H1 (cell line): ENCODE data around the gene TRIM38. TPM values are rescaled to one million over a fixed set of nuclear protein-coding genes. Genes with fewer than 3 reads are reported as not detected.

Experiments used
- RXRA ChIP-seq: IDR thresholded peaks from 2 replicates; pipeline ENCODE4 v1.6.1; 2011; ENCODE audit warnings: low read depth, mild to moderate bottlenecking, low read length, moderate library complexity; ENCODE audit not compliant: insufficient read depth
- SP1 ChIP-seq: IDR thresholded peaks from 2 replicates; pipeline ENCODE4 v1.6.1; 2011; ENCODE audit warnings: low read depth, low read length
- SP2 ChIP-seq: IDR thresholded peaks from 2 replicates; pipeline ENCODE4 v1.6.1; 2012; ENCODE audit warnings: mild to moderate bottlenecking, low read length, inconsistent platforms
- polyA plus RNA-seq, 7 experiments: library from polyadenylated mRNA; depleted of rRNA in 3 of 7; stranded (reverse) in 5 of 7; unstranded in 2 of 7; fragments of >200 nt in 5 of 7; fragments of 200-250 nt in 2 of 7; gene quantifications; 1 replicate in 5 of 7; 2 replicates in 1 of 7; 4 replicates in 1 of 7; pipeline versions ENCODE4 v1.2.1 to v1.2.3, GENCODE V29; 2011 to 2013; ENCODE audit warnings: missing spikeins in 2 of 7, mixed read lengths in 2 of 7
- total RNA-seq: library from RNA; stranded (reverse); fragmentation: NEBNext Ultra II Directional; extraction: Animal tissue kit (Norgen Biotek cat#: 25700); gene quantifications from 2 replicates; pipeline ENCODE4 v1.2.1, GENCODE V29; 2021
- TF ChIP-seq, protein P1 (sequence below): IDR thresholded peaks from 2 replicates; pipeline ENCODE4 v1.6.1; 2012; ENCODE audit warnings: inconsistent platforms
- TF ChIP-seq, protein P2 (sequence below), 3 experiments: IDR thresholded peaks; 1 replicate in 2 of 3; 2 replicates in 1 of 3; pipeline versions ENCODE4 v1.5.1 to v1.6.1; 2011; ENCODE audit warnings: low read length in 3 of 3, mild to moderate bottlenecking in 3 of 3, inconsistent platforms in 2 of 3, low read depth in 1 of 3, moderate library complexity in 1 of 3; ENCODE audit not compliant: insufficient read depth in 1 of 3; ENCODE audit errors: control extremely low read depth in 1 of 3
- TF ChIP-seq, protein P3 (sequence below): fragments of 300-600 bp; sonication (generic); IDR thresholded peaks from 2 replicates; pipeline ENCODE4 v1.7.1; 2012; ENCODE audit warnings: low read length, moderate library complexity, mild to moderate bottlenecking, inconsistent platforms; ENCODE audit not compliant: insufficient replicate concordance

Gene TRIM38
- total and polyA plus RNA-seq, 2 of the 8 experiments (the other 6 are each of a cell fraction or from before 2014, with no cell fraction given), result 0.43 to 0.56 TPM

DNA sequence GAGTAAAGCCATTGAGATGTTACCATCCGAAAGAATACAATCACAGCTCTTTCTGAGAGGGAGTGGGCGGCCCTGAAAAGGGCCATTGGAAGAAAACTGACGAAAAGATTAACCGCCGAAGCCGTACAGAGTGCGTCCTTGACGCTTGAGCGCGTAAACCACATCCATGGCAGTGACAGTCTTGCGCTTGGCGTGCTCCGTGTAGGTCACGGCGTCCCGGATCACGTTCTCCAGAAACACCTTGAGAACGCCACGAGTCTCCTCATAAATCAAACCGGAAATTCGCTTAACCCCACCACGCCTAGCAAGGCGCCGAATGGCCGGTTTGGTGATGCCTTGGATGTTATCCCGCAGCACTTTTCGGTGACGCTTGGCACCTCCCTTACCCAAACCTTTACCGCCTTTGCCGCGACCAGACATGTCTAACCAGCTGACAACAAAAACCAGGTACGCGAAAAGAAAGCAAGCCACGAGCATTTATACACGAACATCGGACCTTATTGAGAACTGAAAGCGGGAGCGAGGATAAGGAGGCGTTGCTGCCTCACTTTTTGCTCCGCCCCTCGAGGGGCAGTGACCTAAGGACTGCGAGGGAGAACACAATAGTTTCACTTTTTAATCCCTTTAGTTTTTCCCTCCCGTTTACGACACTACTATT is 64.4 kb downstream of the TRIM38 start (continued):
- TF ChIP-seq RXRA, result 0 out of 2 replicates have a peak, but pooled peaks have one; percentile 5
- TF ChIP-seq, protein P1, sequence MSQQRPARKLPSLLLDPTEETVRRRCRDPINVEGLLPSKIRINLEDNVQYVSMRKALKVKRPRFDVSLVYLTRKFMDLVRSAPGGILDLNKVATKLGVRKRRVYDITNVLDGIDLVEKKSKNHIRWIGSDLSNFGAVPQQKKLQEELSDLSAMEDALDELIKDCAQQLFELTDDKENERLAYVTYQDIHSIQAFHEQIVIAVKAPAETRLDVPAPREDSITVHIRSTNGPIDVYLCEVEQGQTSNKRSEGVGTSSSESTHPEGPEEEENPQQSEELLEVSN, result peak; percentile 53; the same call in 1 of the 2 replicates
- TF ChIP-seq SP1, result peak; percentile 93
- TF ChIP-seq, protein P2, sequence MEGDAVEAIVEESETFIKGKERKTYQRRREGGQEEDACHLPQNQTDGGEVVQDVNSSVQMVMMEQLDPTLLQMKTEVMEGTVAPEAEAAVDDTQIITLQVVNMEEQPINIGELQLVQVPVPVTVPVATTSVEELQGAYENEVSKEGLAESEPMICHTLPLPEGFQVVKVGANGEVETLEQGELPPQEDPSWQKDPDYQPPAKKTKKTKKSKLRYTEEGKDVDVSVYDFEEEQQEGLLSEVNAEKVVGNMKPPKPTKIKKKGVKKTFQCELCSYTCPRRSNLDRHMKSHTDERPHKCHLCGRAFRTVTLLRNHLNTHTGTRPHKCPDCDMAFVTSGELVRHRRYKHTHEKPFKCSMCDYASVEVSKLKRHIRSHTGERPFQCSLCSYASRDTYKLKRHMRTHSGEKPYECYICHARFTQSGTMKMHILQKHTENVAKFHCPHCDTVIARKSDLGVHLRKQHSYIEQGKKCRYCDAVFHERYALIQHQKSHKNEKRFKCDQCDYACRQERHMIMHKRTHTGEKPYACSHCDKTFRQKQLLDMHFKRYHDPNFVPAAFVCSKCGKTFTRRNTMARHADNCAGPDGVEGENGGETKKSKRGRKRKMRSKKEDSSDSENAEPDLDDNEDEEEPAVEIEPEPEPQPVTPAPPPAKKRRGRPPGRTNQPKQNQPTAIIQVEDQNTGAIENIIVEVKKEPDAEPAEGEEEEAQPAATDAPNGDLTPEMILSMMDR (IDR thresholded peaks at IDR 0.05; ENCODE audit: control extremely low read depth in 1 of 3, insufficient read depth in 1 of 3, low read depth in 1 of 3, low read length in 3 of 3), result no peak
- peak; percentile 15; the same call in 1 of the 2 replicates for TF ChIP-seq SP2
- TF ChIP-seq, protein P3, sequence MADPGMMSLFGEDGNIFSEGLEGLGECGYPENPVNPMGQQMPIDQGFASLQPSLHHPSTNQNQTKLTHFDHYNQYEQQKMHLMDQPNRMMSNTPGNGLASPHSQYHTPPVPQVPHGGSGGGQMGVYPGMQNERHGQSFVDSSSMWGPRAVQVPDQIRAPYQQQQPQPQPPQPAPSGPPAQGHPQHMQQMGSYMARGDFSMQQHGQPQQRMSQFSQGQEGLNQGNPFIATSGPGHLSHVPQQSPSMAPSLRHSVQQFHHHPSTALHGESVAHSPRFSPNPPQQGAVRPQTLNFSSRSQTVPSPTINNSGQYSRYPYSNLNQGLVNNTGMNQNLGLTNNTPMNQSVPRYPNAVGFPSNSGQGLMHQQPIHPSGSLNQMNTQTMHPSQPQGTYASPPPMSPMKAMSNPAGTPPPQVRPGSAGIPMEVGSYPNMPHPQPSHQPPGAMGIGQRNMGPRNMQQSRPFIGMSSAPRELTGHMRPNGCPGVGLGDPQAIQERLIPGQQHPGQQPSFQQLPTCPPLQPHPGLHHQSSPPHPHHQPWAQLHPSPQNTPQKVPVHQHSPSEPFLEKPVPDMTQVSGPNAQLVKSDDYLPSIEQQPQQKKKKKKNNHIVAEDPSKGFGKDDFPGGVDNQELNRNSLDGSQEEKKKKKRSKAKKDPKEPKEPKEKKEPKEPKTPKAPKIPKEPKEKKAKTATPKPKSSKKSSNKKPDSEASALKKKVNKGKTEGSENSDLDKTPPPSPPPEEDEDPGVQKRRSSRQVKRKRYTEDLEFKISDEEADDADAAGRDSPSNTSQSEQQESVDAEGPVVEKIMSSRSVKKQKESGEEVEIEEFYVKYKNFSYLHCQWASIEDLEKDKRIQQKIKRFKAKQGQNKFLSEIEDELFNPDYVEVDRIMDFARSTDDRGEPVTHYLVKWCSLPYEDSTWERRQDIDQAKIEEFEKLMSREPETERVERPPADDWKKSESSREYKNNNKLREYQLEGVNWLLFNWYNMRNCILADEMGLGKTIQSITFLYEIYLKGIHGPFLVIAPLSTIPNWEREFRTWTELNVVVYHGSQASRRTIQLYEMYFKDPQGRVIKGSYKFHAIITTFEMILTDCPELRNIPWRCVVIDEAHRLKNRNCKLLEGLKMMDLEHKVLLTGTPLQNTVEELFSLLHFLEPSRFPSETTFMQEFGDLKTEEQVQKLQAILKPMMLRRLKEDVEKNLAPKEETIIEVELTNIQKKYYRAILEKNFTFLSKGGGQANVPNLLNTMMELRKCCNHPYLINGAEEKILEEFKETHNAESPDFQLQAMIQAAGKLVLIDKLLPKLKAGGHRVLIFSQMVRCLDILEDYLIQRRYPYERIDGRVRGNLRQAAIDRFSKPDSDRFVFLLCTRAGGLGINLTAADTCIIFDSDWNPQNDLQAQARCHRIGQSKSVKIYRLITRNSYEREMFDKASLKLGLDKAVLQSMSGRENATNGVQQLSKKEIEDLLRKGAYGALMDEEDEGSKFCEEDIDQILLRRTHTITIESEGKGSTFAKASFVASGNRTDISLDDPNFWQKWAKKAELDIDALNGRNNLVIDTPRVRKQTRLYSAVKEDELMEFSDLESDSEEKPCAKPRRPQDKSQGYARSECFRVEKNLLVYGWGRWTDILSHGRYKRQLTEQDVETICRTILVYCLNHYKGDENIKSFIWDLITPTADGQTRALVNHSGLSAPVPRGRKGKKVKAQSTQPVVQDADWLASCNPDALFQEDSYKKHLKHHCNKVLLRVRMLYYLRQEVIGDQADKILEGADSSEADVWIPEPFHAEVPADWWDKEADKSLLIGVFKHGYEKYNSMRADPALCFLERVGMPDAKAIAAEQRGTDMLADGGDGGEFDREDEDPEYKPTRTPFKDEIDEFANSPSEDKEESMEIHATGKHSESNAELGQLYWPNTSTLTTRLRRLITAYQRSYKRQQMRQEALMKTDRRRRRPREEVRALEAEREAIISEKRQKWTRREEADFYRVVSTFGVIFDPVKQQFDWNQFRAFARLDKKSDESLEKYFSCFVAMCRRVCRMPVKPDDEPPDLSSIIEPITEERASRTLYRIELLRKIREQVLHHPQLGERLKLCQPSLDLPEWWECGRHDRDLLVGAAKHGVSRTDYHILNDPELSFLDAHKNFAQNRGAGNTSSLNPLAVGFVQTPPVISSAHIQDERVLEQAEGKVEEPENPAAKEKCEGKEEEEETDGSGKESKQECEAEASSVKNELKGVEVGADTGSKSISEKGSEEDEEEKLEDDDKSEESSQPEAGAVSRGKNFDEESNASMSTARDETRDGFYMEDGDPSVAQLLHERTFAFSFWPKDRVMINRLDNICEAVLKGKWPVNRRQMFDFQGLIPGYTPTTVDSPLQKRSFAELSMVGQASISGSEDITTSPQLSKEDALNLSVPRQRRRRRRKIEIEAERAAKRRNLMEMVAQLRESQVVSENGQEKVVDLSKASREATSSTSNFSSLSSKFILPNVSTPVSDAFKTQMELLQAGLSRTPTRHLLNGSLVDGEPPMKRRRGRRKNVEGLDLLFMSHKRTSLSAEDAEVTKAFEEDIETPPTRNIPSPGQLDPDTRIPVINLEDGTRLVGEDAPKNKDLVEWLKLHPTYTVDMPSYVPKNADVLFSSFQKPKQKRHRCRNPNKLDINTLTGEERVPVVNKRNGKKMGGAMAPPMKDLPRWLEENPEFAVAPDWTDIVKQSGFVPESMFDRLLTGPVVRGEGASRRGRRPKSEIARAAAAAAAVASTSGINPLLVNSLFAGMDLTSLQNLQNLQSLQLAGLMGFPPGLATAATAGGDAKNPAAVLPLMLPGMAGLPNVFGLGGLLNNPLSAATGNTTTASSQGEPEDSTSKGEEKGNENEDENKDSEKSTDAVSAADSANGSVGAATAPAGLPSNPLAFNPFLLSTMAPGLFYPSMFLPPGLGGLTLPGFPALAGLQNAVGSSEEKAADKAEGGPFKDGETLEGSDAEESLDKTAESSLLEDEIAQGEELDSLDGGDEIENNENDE, result no peak
